ENCODE measurements around the gene DGKB.

The DGKB gene

GRCh38 chr7:14258861-14259260 lies 643.7 kb downstream of the DGKB start:
- no peak for DNase-seq

GRCh38 chr7:14258441-14258840 lies 644.1 kb downstream of the DGKB start:
- no peak for DNase-seq

- no peak for DNase-seq
These were observed 650.1 kb downstream of the DGKB start for GRCh38 chr7:14252458-14252857.

- no peak for DNase-seq
These were observed 660.4 kb downstream of the DGKB start for GRCh38 chr7:14242175-14242574.

- DNase-seq, result no peak
These were observed 665.7 kb downstream of the DGKB start for GRCh38 chr7:14236834-14237233.

GRCh38 chr7:14235056-14235455 lies 667.5 kb downstream of the DGKB start:
- DNase-seq, result no peak

GRCh38 chr7:14233868-14234369 lies 668.6 kb downstream of the DGKB start:
- no peak for DNase-seq

GRCh38 chr7:14233076-14233867 lies 669.3 kb downstream of the DGKB start:
- DNase-seq, result peak; percentile 98

GRCh38 chr7:14229047-14229446 lies 673.5 kb downstream of the DGKB start:
- no peak for DNase-seq

- DNase-seq, result no peak
These were observed 674.2 kb downstream of the DGKB start for GRCh38 chr7:14228341-14228740.

- no peak for DNase-seq
These were observed 676.4 kb downstream of the DGKB start for GRCh38 chr7:14226126-14226525.

GRCh38 chr7:14219125-14219524 lies 683.4 kb downstream of the DGKB start:
- no peak for DNase-seq

- no peak for DNase-seq
These were observed 684.2 kb downstream of the DGKB start for GRCh38 chr7:14218338-14218737.

- no peak for DNase-seq
These were observed 692.6 kb downstream of the DGKB start for GRCh38 chr7:14209896-14210484.

GRCh38 chr7:14207711-14208110 lies 694.8 kb downstream of the DGKB start:
- no peak for DNase-seq

- DNase-seq, result no peak
These were observed 695.4 kb downstream of the DGKB start for GRCh38 chr7:14207138-14207537.

- DNase-seq, result no peak
These were observed 696.4 kb downstream of the DGKB start for GRCh38 chr7:14206121-14206520.

- no peak for DNase-seq
These were observed 701.2 kb downstream of the DGKB start for GRCh38 chr7:14201353-14201752.

- no peak for DNase-seq
These were observed 703.2 kb downstream of the DGKB start for GRCh38 chr7:14199336-14199735.

GRCh38 chr7:14197280-14197679 lies 705.3 kb downstream of the DGKB start:
- DNase-seq, result no peak

- no peak for DNase-seq
These were observed 706.0 kb downstream of the DGKB start for GRCh38 chr7:14196555-14196954.

GRCh38 chr7:14195871-14196270 lies 706.7 kb downstream of the DGKB start:
- DNase-seq, result no peak

- no peak for DNase-seq
These were observed 707.5 kb downstream of the DGKB start for GRCh38 chr7:14195079-14195478.

- DNase-seq, result no peak
These were observed 710.9 kb downstream of the DGKB start for GRCh38 chr7:14191686-14192098.

All from NCI-H187 treated with DMSO at 0.1 percent for 48 hours (cell line).